ENCODE data around the gene ZNF561.
"Not testable (repeated sequence)": the region's sequence is repeated elsewhere in the genome, so short reads cannot be mapped to it uniquely, and the experiment has no call there.

Gene ZNF561

DNA sequence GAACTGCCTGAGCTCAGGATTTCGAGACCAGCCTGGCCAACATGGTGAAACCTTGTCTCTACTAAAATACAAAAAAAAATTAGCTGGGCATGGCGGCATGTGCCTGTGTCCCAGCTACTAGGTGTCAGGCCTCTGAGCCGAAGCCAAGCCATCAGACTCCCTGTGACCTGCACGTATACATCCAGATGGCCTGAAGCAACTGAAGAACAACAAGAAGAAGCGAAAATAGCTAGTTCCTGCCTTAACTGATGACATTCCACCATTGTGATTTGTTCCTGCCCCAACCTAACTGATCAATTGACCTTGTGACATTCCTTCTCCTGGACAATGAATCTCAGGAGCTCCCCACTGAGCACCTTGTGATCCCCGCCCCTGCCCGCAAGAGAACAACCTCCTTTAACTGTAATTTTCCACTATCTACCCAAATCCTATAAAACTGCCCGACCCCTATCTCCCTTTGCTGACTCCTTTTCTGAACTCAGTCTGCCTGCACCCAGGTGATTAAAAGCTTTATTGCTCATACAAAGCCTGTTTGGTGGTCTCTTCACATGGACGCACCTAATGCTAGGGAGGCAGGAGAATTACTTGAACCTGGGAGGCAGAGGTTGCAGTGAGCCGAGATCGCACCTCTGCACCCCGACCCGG lies 38.8 kb downstream of the ZNF561 start:
- DNase-seq (ENCODE audit: low read depth in 2 of 2, low spot score in 1 of 2) = not testable (repeated sequence)

DNA sequence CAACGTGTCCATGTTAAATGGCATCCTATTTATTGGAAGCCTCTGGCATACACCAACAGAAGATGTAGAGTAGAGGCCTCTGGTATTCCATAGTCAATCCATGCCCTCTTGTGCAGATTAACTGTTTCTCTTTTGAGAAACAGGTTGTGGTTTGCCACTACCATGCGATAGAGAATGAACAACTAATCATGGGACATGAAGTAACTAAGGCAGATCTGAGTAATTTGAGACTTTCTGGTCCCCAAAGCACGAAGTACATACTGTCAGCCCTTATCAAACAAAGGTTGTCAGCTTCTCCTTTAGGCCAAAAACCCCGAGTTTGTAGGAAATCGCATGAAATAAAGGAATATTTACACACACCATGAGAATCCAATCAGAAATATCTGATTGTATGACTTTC lies 40.3 kb downstream of the ZNF561 start:
- DNase-seq (ENCODE audit: low read depth in 2 of 2, low spot score in 1 of 2) = no peak

DNA sequence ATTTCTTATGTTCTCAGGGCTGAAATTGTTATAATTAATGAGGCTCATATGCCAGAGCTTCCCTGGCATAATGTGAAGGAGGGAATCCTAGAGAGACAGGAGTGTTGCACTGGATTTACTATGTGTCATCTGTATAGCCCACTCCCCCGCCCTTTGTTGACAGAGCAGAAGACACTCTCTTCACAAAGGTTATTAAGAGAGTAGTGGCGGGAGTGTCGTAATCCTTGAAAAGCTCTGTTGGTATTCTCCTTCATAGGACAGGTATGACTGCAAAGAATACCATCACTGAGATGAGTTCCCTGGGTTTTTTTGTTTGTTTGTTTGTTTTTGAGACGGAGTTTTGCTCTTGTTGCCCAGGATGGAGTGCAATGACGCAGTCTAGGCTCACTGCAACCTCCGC lies 50.8 kb downstream of the ZNF561 start:
- no peak for DNase-seq (ENCODE audit: low read depth in 2 of 2, low spot score in 1 of 2)

DNA sequence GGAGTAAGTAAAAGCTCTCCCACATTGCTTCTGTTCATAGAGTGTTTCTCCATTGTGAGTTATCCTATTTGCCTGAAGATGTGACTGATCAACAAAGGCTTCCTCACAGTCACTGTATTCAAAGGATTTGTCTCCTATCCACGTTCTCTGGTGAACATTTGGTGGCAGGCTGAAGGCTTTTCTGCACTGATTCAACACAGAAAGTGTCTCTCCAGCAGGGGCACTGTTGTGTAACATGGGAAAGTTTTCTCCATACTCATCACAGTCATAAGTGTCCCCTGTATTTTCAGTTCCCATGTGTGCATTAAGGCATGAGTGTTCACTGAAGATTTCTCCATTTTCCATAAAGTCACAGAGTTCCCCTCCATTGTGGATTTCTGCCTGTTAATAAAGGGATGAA lies 54.3 kb downstream of the ZNF561 start:
- DNase-seq (ENCODE audit: low read depth in 2 of 2, low spot score in 1 of 2) = no peak

DNA sequence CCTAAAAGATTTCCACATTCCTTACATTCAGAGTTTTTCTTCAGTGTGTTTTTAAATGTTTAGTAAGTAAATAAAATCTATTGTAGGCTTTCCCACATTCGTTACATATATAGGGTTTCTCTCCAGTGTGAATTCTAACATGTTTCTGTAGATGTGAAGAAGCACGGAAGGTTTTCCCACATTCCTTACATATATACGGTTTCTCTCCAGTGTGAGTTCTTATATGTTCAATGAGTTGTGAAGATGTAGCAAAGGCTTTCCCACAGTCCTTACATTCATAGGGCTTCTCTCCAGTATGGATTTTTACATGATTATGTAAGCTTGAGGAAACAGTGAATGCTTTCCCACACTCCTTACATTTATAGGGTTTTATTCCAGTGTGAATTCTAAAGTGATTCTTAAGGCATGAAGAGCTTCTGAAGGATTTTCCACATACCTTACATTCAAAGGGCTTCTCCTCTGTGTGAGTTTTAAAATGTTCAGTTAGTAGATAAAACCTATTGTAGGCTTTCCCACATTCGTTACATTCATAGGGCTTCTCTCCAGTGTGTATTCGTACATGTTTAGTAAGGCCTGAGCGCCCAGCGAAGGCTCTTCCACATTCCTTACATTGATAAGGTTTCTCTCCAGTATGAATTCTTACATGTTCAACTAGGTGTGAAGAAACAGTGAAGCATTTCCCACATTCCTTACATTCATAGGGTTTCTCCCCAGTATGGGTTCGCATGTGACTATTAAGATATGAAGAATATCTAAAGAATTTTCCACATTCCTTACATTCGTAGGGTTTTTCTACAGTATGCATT lies 54.9 kb downstream of the ZNF561 start:
- DNase-seq (ENCODE audit: low read depth in 2 of 2, low spot score in 1 of 2) = no peak
